HG02610 (cell line): ENCODE data around the gene PIGQ.

Experiments used
- ATAC-seq: cut with Tn5 transposase; IDR thresholded peaks from one replicate; pipeline ENCODE4 v1.9.1; 2021; ENCODE audit warnings: mild to moderate bottlenecking, moderate library complexity; ENCODE audit not compliant: unreplicated experiment

The PIGQ gene

DNA sequence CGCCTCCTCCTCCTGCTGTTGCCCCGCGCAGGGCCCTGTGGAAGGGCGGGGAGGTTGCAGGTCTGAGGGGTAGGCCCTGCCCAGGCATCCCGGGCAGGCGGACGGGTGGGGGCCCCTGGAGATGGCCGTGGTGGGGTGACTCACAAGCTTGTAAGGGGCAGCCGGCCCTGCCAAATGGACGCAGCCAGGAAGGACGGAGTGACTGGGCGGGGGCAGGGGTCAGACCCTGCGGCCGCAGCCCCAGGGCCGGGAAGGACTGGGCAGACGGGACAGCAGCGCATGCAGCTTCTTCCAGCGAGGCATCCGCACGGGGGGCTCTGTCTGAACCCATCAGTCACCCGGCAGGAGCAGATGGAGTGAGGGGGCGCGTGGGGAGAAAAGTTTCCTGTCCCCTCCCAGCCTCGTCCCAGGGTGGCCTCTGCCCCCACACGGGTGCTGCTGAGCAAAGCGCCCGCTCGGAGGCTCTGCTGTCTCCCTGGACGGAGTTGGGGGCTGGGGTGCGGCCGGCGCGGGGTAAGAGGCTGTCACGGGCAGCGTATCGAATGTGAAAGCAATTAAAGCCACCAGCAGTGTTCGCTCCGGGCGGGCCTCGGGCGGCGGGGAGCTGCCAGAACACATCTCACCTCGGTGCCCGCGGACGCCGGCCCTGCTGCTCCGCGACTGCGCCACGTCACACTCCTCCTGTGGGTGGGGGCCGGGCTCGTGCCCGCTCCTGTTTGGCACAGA lies 15.0 kb upstream of the PIGQ start:
- no peak for ATAC-seq

DNA sequence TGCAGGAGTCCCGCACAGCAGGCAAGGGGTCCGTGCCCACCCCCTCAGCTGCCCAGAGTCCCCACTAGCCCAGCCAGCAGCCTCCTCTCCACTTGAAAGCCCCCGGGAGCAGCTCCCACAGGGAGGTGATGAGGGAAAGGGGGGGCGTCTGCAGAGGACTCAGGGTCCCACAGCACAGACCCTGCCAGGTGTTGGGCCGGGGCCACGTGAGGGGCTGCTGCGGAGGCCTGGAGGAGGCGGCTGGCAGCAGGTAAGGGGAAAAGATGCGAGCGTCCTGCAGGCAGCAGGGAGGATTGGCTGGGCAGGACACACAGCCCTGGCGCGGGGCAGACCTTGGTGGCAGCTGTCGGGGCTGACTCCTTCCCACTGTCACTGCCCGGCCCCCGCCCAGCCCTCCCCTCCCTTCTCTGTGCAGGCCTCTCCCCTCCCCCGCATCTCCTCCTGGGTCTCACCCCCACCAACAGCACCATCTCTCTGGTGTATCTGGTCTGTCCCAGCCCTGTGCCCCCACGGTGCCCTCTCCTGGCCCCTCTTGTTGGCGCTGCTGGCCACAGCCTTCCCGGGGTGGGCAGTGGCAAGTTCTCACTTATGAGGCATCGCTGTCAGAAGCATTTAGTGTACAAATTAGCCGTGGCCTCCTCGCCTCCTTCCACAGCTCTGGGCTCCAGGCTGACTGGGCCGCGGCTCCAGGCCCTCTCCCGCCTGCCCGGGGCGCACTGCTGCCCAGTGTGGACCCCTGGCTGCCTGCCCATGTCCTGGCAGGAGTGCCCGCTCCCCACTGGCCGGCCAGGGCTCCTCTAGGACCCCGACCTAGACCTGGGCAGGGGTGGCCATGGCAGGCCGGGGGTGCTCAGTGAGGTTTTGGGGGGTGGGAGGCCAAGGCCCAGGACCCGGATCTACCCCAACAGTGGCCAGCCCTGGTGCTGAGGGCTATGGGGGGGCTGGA lies 14.0 kb upstream of the PIGQ start:
- ATAC-seq = no peak

- no peak for ATAC-seq
These were observed 13.1 kb upstream of the PIGQ start for GRCh38 chr16:556474-557173.

GRCh38 chr16:557463-558297 lies 12.1 kb upstream of the PIGQ start:
- no peak for ATAC-seq

GRCh38 chr16:558298-559020 lies 11.3 kb upstream of the PIGQ start:
- ATAC-seq = no peak

DNA sequence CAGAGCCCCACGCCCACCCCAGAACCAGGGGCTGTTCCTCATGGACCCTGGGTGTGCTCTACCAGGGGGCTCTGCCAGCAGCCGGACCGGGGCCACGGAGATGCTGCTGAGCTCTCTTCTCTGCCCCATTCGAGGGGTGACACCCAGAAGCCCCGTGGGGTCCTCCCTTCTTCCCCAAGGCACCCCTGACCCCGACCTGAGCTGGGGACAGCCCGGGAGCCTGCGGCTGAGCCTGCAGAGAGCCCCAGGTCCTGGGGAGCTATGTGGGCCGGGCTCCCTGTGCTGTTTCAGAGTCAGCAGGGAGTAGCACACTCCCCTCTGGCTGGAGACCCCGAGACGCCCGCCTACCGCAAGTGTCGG lies 10.8 kb upstream of the PIGQ start:
- ATAC-seq = no peak

GRCh38 chr16:559411-560203 lies 10.2 kb upstream of the PIGQ start:
- no peak for ATAC-seq

DNA sequence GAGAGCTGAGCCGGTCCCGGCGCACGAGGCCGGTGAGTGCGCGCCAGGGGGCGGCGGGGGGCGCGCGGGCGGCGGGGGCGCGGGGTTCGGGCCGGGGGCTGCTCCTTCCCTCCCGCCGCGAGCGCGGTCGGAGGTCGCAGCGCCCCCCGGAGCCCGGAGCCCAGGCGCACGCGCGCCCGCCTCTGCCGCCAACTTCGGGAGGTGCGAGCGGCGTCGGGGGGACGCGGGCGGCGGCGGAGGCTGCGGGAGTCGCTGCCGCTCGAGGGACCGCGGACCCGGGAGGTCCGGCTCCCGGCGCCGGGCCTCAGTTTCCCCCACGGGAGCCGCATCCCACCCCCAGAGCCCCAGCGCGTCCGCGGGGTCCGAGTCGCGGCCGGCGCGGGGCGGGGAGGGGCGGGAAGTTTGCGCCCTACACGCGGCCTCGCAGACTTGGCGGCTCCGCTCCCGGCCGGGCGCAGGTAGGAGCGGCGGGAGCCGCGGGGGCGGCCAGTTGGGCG lies 9.5 kb upstream of the PIGQ start, which contains the start of gene PRR35:
PRR35 (plus strand) TSS at position 191 of the 497 bp plus-strand sequence. CDS start 2,901 bp downstream, outside the sequence.
- ATAC-seq = no peak

GRCh38 chr16:560701-561412 lies 8.9 kb upstream of the PIGQ start:
- no peak for ATAC-seq

- no peak for ATAC-seq
These were observed 8.4 kb upstream of the PIGQ start for GRCh38 chr16:561413-561794.

DNA sequence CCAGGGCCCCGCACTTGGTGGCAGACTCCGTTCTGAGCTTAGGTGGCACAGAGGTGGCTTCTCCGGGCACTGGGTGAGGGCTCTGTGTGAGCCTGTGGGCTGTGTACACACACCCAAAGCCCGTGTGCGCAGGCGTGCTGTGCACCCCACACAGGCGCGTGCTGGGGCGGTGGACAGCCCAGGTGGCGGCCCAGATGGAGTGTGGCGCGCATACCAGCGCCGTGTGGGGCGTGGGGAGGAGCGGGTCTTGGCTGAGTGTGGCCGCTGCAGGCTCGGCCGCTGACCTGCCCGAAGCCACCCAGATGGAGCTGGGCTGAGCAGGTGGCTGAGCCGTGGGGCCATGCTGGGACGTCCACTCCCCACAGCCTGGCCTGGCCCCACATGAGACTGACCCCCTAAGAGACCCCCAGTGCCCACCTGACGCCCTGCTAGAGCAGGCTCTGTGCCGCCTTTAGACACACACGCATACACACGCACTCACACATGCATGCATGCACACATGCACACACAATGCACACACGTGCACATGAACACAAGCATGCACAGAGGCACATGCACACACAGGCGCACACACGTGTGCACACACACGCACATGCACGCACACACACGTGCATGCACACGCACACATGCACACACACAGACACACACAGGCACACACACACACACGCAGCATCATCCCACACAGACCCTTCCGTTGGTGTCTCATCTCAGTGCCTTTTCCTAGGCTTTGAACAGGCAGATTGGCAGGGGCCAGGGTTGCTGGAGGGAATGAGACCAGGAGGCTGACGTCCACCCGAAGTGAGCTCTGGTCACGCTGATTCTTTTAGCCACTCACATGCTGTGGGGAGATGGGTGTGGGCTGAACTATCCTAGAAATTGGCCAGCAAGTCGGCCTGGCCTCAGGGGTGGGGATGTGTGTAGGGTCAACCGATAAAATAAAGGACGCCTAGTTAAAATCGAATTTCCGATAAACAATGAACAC lies 7.5 kb upstream of the PIGQ start:
- ATAC-seq = no peak

DNA sequence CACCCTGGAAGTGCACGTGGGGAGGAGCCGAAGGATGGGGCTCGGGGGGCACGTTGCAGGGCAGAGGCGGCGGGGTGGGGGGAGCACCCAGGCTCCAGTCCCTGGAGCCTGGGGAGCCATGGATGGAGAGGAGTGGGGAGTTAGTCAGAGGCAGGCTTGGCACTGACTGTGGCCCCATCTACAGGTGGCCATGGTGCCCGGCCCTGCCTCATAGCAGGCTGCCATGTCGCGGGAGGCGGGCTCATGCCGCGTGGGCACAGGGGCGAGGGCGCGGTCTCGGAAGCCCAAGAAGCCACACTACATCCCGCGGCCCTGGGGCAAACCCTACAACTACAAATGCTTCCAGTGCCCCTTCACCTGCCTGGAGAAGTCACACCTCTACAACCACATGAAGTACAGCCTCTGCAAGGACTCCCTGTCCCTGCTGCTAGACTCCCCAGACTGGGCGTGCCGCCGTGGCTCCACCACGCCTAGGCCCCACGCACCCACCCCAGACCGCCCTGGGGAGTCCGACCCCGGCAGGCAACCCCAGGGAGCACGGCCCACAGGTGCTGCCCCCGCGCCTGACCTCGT lies 6.6 kb upstream of the PIGQ start:
- no peak for ATAC-seq

DNA sequence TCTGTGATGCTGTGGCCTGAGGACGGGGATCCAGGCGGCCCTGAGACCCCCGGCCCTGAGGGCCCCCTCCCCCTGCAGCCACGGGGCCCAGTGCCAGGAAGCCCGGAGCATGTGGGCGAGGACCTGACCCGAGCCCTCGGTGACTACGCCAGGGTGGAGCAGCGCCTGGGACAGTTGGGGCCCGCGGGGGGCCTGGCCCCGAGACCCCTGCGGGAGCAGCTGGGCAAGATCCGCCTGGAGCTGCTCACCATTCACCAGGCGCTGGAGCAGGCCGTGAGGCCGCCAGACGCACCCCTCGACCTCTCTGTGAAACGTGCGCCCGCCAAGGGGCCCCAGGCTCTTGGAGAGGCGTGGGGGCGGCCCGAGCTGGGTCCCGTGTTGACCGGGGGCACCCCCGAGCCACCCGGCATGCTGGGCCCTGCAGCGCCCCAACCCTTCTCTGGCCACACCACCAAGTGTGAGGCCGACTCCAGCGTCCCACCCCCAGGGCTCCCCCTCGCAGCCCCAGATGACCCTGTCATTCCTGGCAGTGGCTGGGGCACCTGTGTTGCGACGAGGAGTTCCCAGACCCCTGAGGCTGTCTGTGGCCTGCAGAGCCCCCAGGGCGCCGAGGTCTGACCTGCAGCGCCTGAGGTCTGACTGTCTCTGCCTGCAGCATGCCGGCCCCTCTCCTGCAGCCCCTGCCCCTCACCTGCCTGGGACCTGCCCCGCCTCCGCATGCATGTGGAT lies 4.9 kb upstream of the PIGQ start:
- no peak for ATAC-seq

- ATAC-seq = no peak
These were observed 4.1 kb upstream of the PIGQ start for GRCh38 chr16:565419-566330.
